Measurements from ENCODE around the gene CXCL10.
"Not testable (repeated sequence)": the region's sequence is repeated elsewhere in the genome, so short reads cannot be mapped to it uniquely, and the experiment has no call there.

Gene CXCL10

DNA sequence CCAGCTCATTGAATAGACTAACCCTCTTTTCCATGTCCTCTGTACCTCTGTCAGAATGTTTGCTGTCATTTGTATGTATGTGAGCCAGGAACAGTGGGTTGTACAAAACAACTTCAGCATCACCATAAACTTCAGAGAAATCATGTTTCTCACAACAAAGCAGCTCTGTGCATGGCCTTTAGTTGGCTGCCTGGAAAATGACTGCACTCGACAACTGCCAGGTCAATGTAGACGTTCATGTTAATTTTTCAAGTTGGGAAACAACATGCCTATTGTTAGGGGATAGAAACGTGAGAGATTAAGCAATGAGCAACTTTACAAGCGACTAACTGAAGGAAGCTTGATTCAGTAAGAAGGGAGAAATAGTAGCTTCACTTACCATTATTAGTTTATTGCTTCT is 30.4 kb upstream of the CXCL10 start:
- ChIA-PET POLR2A (no interaction called here), CTCF (interaction anchor here (0.6 to 1.2 kb wide), 3 partner anchors 15 to 62 kb away, joined by 3 to 4 read pairs (median 4); no protein-coding TSS in a partner anchor)
- TF ChIP-seq, protein P1, sequence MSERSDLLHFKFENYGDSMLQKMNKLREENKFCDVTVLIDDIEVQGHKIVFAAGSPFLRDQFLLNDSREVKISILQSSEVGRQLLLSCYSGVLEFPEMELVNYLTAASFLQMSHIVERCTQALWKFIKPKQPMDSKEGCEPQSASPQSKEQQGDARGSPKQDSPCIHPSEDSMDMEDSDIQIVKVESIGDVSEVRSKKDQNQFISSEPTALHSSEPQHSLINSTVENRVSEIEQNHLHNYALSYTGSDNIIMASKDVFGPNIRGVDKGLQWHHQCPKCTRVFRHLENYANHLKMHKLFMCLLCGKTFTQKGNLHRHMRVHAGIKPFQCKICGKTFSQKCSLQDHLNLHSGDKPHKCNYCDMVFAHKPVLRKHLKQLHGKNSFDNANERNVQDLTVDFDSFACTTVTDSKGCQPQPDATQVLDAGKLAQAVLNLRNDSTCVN (tag by site-specific recombination; optimal IDR thresholded peaks at IDR 0.05): no peak
- TF ChIP-seq ZNF677 (tag by site-specific recombination; IDR thresholded peaks at IDR 0.05): no peak
- TF ChIP-seq YY2 (tag by site-specific recombination; IDR thresholded peaks at IDR 0.05): no peak
- TF ChIP-seq ZFP69B (tag by site-specific recombination; IDR thresholded peaks at IDR 0.05): no peak
- no peak for TF ChIP-seq ZNF530 (tag by site-specific recombination; IDR thresholded peaks at IDR 0.05; ENCODE audit: low read depth)
- no peak for TF ChIP-seq SP2 (tag by site-specific recombination; IDR thresholded peaks at IDR 0.05)
- no peak for TF ChIP-seq ZNF548 (tag by site-specific recombination; IDR thresholded peaks at IDR 0.05)
- TF ChIP-seq, protein P2, sequence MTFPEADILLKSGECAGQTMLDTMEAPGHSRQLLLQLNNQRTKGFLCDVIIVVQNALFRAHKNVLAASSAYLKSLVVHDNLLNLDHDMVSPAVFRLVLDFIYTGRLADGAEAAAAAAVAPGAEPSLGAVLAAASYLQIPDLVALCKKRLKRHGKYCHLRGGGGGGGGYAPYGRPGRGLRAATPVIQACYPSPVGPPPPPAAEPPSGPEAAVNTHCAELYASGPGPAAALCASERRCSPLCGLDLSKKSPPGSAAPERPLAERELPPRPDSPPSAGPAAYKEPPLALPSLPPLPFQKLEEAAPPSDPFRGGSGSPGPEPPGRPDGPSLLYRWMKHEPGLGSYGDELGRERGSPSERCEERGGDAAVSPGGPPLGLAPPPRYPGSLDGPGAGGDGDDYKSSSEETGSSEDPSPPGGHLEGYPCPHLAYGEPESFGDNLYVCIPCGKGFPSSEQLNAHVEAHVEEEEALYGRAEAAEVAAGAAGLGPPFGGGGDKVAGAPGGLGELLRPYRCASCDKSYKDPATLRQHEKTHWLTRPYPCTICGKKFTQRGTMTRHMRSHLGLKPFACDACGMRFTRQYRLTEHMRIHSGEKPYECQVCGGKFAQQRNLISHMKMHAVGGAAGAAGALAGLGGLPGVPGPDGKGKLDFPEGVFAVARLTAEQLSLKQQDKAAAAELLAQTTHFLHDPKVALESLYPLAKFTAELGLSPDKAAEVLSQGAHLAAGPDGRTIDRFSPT (tag by site-specific recombination; IDR thresholded peaks at IDR 0.05): no peak
- TF ChIP-seq, protein P3, sequence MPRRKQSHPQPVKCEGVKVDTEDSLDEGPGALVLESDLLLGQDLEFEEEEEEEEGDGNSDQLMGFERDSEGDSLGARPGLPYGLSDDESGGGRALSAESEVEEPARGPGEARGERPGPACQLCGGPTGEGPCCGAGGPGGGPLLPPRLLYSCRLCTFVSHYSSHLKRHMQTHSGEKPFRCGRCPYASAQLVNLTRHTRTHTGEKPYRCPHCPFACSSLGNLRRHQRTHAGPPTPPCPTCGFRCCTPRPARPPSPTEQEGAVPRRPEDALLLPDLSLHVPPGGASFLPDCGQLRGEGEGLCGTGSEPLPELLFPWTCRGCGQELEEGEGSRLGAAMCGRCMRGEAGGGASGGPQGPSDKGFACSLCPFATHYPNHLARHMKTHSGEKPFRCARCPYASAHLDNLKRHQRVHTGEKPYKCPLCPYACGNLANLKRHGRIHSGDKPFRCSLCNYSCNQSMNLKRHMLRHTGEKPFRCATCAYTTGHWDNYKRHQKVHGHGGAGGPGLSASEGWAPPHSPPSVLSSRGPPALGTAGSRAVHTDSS (tag by site-specific recombination; IDR thresholded peaks at IDR 0.05): no peak
- TF ChIP-seq MZF1 (tag by site-specific recombination; IDR thresholded peaks at IDR 0.05; ENCODE audit: borderline replicate concordance): no peak
- TF ChIP-seq ZNF658 (tag by site-specific recombination; IDR thresholded peaks at IDR 0.05): no peak
- TF ChIP-seq, protein P4, sequence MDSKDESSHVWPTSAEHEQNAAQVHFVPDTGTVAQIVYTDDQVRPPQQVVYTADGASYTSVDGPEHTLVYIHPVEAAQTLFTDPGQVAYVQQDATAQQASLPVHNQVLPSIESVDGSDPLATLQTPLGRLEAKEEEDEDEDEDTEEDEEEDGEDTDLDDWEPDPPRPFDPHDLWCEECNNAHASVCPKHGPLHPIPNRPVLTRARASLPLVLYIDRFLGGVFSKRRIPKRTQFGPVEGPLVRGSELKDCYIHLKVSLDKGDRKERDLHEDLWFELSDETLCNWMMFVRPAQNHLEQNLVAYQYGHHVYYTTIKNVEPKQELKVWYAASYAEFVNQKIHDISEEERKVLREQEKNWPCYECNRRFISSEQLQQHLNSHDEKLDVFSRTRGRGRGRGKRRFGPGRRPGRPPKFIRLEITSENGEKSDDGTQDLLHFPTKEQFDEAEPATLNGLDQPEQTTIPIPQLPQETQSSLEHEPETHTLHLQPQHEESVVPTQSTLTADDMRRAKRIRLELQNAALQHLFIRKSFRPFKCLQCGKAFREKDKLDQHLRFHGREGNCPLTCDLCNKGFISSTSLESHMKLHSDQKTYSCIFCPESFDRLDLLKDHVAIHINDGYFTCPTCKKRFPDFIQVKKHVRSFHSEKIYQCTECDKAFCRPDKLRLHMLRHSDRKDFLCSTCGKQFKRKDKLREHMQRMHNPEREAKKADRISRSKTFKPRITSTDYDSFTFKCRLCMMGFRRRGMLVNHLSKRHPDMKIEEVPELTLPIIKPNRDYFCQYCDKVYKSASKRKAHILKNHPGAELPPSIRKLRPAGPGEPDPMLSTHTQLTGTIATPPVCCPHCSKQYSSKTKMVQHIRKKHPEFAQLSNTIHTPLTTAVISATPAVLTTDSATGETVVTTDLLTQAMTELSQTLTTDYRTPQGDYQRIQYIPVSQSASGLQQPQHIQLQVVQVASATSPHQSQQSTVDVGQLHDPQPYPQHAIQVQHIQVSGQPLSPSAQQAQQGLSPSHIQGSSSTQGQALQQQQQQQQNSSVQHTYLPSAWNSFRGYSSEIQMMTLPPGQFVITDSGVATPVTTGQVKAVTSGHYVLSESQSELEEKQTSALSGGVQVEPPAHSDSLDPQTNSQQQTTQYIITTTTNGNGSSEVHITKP (tag by site-specific recombination; IDR thresholded peaks at IDR 0.05): no peak
- TF ChIP-seq HOXC10 (CRISPR knock-in tag; IDR thresholded peaks at IDR 0.05): no peak
- TF ChIP-seq ZNF701 (tag by site-specific recombination; IDR thresholded peaks at IDR 0.05): no peak
- TF ChIP-seq ZNF335 (tag by site-specific recombination; conservative IDR thresholded peaks at IDR 0.05): no peak
- Histone ChIP-seq H3K36me3 (ENCODE audit: control insufficient read depth in 2 of 2, insufficient read depth in 1 of 2, low read length in 2 of 2) (no peaks in the 10 kb centered on the region), H3K4me1 (ENCODE audit: control insufficient read depth, insufficient read depth, low read length) (no peaks in the 10 kb centered on the region), H3K4me3 (ENCODE audit: low read depth, low read length) (no peak overlapping the region), H3K9me3 (ENCODE audit: control insufficient read depth, insufficient read depth, low read depth, low read length) (no peaks in the 10 kb centered on the region), H3K27ac (ENCODE audit: extremely low read depth, low read depth, low read length) (no peak overlapping the region)

DNA sequence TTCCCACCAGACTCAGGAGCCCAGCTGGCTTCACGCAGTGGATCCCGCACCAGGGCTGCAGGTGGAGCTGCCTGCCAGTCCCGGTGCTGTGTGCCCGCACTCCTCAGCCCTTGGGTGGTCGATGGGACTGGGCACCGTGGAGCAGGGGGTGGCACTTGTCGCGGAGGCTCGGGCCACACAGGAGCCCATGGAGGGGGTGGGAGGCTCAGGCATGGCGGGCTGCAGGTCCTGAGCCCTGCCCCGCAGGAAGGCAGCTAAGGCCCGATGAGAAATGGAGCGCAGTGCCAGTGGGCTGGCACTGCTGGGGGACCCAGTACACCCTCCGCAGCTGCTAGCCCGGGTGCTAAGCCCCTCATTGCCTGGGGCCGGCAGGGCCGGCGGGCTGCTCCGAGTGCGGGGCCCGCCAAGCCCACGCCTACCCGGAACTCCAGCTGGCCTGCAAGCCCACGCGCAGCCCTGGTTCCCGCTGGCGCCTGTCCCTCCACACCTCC is 27.3 kb upstream of the CXCL10 start:
- H3K4me3 ChIP-seq (ENCODE audit: low read depth, low read length); H3K36me3 ChIP-seq (ENCODE audit: control insufficient read depth in 2 of 2, insufficient read depth in 1 of 2, low read length in 2 of 2); H3K27ac ChIP-seq (ENCODE audit: extremely low read depth, low read depth, low read length); CTCF ChIA-PET; H3K9me3 ChIP-seq (ENCODE audit: control insufficient read depth, insufficient read depth, low read depth, low read length); POLR2A ChIA-PET; H3K4me1 ChIP-seq (ENCODE audit: control insufficient read depth, insufficient read depth, low read length): not testable (repeated sequence)

DNA sequence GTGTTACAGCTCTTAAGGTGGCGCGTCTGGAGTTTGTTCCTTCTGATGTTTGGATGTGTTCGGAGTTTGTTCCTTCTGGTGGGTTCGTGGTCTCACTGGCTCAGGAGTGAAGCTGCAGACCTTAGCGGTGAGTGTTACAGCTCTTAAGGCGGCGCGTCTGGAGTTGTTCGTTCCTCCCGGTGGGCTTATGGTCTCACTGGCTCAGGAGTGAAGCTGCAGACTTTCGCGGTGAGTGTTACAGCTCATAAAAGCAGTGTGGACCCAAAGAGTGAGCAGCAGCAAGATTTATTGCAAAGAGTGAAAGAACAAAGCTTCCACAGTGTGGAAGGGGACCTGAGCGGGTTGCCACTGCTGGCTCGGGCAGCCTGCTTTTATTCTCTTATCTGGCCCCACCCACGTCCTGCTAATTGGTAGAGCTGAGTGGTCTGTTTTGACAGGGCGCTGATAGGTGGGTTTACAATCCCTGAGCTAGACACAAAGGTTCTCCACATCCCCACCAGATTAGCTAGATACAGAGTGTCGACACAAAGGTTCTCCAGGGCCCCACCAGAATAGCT is 26.6 kb upstream of the CXCL10 start:
- POLR2A ChIA-PET; H3K4me3 ChIP-seq (ENCODE audit: low read depth, low read length); H3K9me3 ChIP-seq (ENCODE audit: control insufficient read depth, insufficient read depth, low read depth, low read length); H3K4me1 ChIP-seq (ENCODE audit: control insufficient read depth, insufficient read depth, low read length); H3K36me3 ChIP-seq (ENCODE audit: control insufficient read depth in 2 of 2, insufficient read depth in 1 of 2, low read length in 2 of 2); H3K27ac ChIP-seq (ENCODE audit: extremely low read depth, low read depth, low read length); CTCF ChIA-PET: not testable (repeated sequence)

DNA sequence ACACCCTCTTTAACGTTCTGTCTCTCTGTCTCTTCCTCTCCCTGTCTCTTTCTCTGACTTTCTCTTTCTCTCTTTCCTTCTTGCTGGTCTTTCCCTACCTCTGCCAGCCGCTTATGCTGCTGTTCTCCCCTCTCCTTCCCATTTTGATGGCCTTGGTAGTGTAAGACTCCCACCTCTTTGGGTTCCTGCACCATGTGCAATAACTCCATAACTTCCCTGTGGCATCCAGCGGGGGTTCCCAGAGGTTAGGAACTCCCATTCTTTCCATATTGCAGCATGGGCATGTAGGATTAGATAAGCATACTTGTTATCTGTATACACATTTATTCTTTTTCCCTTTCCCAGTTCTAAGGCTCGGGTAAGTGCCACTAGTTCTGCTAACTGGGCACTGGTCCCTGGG is 21.4 kb upstream of the CXCL10 start:
- POLR2A ChIA-PET; H3K27ac ChIP-seq (ENCODE audit: extremely low read depth, low read depth, low read length); H3K36me3 ChIP-seq (ENCODE audit: control insufficient read depth in 2 of 2, insufficient read depth in 1 of 2, low read length in 2 of 2); H3K4me1 ChIP-seq (ENCODE audit: control insufficient read depth, insufficient read depth, low read length); CTCF ChIA-PET; H3K9me3 ChIP-seq (ENCODE audit: control insufficient read depth, insufficient read depth, low read depth, low read length); H3K4me3 ChIP-seq (ENCODE audit: low read depth, low read length): not testable (repeated sequence)

DNA sequence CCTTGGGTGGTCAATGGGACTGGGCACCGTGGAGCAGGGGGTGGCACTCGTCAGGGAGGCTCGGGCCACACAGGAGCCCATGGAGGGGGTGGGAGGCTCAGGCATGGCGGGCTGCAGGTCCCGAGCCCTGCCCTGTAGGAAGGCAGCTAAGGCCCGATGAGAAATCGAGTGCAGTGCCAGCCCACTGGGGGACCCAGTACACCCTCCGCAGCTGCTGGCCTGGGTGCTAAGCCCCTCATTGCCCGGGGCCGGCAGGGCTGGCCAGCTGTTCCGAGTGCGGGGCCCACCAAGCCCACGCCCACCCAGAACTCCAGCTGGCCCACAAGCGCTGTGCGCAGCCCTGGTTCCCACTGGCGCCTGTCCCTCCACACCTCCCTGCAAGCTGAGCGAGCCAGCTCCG is 20.0 kb upstream of the CXCL10 start:
- H3K27ac ChIP-seq (ENCODE audit: extremely low read depth, low read depth, low read length); H3K4me3 ChIP-seq (ENCODE audit: low read depth, low read length); POLR2A ChIA-PET; H3K9me3 ChIP-seq (ENCODE audit: control insufficient read depth, insufficient read depth, low read depth, low read length); H3K36me3 ChIP-seq (ENCODE audit: control insufficient read depth in 2 of 2, insufficient read depth in 1 of 2, low read length in 2 of 2); H3K4me1 ChIP-seq (ENCODE audit: control insufficient read depth, insufficient read depth, low read length): not testable (repeated sequence)
- CTCF ChIA-PET: interaction anchor here (0.6 kb wide), 1 partner anchor 24 kb away, joined by 3 read pairs; no protein-coding TSS in a partner anchor

Measured in HEK293 (cell line).